Amniotic epithelial cell (primary cell): Measurements from ENCODE around the gene MBNL1.
"Not testable (repeated sequence)": the region's sequence is repeated elsewhere in the genome, so short reads cannot be mapped to it uniquely, and the experiment has no call there.

Experiments
- DNase-seq: peaks from one replicate; pipeline ENCODE4 v3.0.0-alpha.2; 2010; ENCODE audit warnings: low read depth

Gene MBNL1

DNA sequence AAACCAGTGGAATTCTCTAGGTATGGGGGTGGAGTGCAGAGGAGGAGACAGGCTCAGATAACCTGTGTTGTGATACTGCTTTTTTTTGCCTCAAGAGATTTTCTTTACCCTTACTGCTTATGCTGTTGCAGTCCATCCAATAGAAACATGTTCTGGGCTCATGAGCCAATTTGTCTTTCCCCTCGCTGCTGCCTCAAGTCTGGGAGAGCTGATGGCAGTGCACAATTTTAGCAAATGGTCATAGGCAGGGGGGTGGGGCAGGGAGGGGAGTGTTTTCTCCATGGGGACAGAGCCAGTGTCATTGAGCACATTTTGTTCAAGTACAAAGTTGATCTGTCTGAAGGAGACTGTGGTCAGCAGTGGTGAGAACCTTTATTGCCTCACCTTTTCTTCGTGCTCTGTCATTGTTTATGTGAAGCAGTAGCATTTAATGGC lies 134.9 kb downstream of the MBNL1 start:
- peak; percentile 73 for DNase-seq

DNA sequence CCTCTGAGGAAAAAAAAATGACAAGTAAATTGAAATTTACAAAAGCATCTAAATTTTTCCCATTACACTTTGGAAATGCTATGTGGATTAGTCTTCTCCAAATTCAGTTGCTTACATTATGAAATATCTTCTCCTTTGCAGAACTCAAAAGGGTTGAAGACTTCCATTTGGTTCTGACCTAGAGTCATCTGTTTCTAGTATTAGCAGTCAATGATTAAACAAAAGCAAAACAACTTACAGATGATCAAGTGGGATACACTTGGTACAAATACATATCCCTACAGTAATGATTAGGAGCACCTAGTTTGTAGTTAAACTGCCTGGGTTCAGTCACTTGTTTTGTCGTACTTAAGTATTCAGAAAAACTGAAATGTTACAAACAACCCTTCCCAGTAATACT lies 136.2 kb downstream of the MBNL1 start:
- DNase-seq = no peak

DNA sequence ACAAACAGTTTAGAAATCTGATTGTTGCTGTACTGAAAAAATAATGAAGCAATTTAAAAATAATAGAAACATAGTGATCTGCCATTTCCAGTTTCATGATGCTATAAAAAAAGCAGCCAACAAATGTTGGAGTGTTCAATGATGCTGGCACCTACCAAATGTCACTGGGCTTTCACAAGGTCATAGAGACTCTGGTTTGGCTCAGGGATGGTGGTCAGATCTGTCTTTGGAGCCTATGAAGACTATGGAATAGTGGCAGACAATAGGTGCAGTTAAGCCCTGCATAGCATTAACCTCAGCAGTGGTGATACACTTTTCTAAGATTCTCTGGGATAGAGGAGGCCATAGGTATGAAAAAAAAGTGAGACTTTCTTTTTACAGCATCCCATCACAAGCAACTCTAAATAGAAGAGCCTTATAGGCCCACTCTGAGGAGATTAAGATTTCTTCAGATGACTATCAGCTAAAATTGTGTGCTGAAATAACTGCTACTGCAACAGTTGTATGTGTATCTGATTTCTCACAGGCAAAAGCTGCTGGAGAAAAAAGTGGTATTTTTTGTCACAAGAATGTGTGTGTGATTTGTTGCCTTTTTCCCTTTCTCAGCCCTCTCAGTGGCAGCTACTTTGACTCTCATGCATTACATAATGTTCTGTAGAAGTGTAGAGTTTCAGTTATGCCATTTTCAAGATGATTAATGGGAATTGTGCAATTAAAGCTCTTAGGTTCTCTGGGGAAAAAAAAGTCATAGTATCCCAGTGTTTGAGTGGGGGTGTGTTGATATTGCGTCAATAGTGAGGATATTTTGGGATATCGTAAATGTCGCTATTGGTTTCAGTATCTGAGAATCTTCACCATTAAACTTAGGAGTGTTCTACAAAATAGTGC lies 137.4 kb downstream of the MBNL1 start:
- DNase-seq = peak; percentile 98

- no peak for DNase-seq
Measured at GRCh38 chr3:152413240-152413639, 144.5 kb downstream of the MBNL1 start.

- peak; percentile 20 for DNase-seq
Measured at GRCh38 chr3:152416808-152417580, 148.3 kb downstream of the MBNL1 start.

DNA sequence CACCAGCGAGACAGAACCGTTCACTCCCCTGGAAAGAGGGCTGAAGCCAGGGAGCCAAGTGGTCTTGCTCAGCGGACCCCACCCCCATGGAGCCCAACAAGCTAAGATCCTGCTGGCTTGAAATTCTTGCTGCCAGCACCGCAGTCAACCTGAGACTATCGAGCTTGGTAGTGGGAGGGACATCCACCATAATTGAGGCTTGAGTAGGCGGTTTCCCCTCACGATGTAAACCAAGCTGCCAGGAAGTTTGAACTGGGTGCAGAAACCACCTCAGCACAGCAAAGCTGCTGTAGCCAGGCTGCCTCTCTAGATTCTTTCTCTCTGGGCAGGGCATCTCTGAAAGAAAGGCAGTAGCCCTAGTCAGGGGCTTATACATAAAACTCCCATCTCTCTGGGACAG lies 151.0 kb downstream of the MBNL1 start:
- no peak for DNase-seq

DNA sequence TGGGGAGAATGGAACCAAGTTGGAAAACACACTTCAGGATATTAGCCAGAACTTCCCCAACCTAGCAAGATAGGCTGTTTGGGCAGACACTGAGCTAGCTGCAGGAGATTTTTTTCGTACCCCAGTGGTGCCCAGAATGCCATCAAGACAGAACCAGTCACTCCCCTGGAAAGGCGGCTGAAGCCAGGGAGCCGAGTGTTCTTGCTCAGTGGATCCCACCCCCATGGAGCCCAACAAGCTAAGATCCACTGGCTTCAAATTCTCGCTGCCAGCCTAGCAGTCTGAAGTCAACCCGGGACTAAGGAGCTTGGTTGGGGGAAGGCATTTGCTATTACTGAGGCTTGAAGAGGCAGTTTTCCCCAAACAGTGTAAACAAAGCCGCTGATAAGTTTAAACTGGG lies 152.4 kb downstream of the MBNL1 start:
- no peak for DNase-seq

DNA sequence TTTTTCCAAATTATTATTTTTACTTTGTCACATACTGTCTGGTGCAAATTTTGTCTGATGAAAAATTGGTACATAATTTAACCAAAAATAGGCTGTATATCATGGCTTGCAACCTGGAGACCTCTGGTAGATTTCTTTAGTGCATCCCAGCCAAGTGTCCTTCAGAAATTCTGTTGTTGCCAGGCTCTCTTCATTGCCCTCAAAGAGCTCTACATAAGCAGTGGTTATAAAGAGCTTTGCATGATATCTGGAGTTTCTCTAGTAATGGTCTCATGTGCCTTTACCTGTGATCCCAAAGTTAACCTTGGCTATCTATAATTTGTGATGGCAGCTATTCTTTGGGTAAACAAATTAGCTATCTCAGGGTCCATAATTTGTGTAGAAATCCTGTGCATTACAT lies 157.7 kb downstream of the MBNL1 start:
- no peak for DNase-seq

DNA sequence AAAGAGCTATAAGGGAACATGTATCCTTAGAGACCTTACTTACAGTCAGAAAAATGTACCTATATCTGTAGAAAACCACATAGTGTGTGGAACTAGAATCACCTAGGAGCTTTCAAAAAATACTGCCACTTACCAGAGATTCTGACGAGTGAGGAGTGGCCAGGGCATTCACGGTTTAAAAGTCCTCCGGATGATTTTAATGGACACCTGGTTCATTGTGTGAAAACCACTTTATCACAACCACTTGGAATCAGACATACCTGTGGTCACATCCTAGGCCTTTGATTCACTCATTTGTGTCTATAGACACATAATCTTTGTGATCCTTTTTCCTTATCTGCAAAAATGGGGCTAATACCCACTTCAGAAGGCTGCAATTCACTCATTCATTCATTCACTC lies 159.8 kb downstream of the MBNL1 start:
- no peak for DNase-seq

GRCh38 chr3:152430223-152431002 lies 161.7 kb downstream of the MBNL1 start:
- DNase-seq = no peak

GRCh38 chr3:152434142-152434541 lies 165.4 kb downstream of the MBNL1 start:
- DNase-seq = no peak

DNA sequence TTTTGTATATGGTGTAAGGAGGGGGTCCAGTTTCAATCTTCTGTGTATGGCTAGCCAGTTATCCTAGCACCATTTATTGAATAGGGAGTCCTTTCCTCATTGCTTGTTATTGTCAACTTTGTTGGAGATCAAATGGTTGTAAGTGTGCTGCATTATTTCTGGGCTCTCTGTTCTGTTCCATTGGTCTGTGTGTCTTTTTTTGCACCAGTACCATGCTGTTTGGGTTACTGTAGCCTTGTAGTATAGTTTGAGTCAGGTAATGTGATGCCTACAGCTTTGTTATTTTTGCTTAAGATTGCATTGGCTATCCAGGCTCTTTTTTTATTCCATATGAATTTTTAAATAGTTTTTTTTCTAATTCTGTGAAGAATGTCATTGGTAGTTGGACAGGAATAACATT lies 166.5 kb downstream of the MBNL1 start:
- not testable (repeated sequence) for DNase-seq

GRCh38 chr3:152436707-152437590 lies 168.2 kb downstream of the MBNL1 start:
- no peak for DNase-seq

GRCh38 chr3:152438181-152438580 lies 169.5 kb downstream of the MBNL1 start:
- no peak for DNase-seq

DNA sequence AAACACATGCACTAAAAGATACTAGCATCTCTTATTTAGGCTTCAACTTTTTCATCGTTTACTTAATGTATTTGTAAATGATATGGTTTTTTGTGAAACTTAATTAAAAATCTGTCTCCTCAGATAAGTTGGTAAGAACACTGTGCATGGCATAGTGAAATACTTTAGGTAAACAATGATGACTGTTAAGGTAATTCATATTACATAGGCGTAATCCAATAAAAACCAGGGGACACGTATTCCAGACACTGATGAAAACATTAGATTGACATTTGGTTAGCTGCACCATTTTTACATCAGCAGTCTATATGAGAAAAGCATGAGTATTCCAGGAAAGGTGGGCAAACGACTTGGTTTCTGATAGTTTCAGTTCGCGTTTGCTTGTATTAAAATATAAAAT lies 170.0 kb downstream of the MBNL1 start:
- DNase-seq = no peak

GRCh38 chr3:152440243-152440642 lies 171.5 kb downstream of the MBNL1 start:
- DNase-seq = not testable (repeated sequence)

GRCh38 chr3:152443212-152444023 lies 174.7 kb downstream of the MBNL1 start:
- no peak for DNase-seq

GRCh38 chr3:152444029-152444641 lies 175.4 kb downstream of the MBNL1 start:
- peak; percentile 67 for DNase-seq

DNA sequence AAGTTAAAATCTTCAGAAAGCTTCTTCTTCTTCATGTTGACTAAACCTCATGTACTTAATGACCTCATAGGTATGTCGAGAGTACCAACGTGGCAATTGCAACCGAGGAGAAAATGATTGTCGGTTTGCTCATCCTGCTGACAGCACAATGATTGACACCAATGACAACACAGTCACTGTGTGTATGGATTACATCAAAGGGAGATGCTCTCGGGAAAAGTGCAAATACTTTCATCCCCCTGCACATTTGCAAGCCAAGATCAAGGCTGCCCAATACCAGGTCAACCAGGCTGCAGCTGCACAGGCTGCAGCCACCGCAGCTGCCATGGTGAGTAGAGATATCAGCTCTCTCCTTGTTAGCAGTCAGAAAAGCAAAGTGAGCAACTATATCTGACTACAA lies 176.5 kb downstream of the MBNL1 start:
- no peak for DNase-seq

DNA sequence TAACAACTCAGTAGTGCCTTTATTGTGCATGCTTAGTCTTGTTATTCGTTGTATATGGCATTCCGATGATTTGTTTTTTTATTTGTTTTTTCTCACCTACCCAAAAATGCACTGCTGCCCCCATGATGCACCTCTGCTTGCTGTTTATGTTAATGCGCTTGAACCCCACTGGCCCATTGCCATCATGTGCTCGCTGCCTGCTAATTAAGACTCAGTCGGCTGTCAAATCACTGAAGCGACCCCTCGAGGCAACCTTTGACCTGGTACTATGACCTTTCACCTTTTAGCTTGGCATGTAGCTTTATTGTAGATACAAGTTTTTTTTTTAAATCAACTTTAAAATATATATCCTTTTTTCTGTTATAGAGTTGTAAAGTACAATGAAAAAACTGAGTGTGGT lies 177.8 kb downstream of the MBNL1 start:
- DNase-seq = no peak
